GM21737 (cell line): Measurements from ENCODE around the gene ALOX12B.
"Not testable (repeated sequence)": the region's sequence is repeated elsewhere in the genome, so short reads cannot be mapped to it uniquely, and the experiment has no call there.

Experiments
- ATAC-seq: cut with Tn5 transposase; IDR thresholded peaks from one replicate; pipeline ENCODE4 v1.9.1; 2021; ENCODE audit warnings: mild to moderate bottlenecking, moderate library complexity; ENCODE audit not compliant: unreplicated experiment

Gene ALOX12B

DNA sequence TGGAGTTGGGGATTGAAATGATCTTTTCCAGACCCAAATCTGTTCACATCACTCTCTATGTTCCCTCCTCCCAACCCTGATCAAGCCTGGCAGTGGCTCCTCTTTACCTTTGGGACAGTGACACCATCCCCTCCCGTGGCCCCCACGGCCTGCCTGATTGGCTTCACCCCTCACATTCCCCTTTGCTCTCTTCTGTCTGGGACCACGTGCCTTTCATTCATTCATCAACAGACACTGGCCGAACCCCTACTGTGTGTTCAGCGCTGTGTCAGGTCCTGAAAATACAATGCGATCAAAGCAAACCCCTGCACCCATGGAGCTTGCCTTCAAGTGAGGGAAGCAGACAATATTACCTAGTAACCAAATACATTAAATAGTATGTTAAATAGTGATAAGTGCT lies 2.2 kb upstream of the ALOX12B start:
- ATAC-seq = no peak

DNA sequence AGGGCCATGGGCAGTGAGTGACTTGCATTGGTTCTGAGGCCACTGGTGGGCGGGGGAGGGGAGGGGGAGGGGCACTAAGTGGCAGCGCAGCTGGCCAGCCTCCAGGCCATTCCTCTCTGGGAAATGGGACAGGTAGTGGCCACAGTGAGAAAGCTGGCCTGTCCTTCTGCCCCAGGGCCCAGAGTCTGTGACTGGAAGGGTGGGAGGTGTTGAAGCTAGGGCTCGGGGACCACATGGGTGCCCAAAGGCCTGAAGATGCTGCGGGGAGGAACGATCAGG lies 375 bp upstream of the ALOX12B start:
- no peak for ATAC-seq

DNA sequence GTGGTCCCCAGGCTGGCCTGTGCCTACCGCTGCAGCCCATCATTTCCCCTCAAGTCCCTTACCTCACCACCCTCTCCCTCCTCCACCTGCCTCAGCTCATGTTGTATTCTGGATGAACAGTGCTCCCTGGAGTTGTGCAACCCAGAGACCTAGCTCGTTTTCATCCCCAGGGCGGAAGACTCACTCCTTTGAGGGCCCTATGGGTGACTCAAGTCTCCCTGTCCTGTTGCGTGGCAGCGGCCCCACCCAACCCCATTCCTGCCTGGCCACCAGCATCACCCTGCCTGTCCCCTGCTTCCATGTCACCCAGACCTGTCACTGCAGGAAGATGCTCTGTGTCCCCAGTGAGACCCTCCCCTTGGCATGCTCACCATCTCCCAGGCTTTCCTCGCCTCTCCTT lies 3.3 kb downstream of the ALOX12B start:
- ATAC-seq = no peak

DNA sequence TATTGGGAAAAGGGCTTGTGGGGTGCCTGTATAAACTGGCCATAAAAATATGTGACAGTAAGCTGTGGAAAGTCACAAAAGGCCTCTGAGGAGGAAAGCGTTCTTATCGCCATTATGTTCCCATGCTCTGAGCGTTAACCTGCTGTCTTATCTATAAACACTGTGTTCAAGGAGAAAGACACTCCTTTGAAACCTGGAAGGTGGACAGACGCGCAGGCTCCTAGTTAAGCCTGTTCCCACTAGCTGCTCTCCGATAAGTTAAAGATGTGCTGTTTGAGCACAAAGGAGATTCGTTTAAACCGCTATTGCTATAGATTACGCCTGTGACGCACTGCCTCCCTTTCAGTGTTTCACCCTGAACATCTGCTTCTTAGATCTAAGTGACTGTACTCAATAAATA lies 5.2 kb downstream of the ALOX12B start:
- no peak for ATAC-seq

DNA sequence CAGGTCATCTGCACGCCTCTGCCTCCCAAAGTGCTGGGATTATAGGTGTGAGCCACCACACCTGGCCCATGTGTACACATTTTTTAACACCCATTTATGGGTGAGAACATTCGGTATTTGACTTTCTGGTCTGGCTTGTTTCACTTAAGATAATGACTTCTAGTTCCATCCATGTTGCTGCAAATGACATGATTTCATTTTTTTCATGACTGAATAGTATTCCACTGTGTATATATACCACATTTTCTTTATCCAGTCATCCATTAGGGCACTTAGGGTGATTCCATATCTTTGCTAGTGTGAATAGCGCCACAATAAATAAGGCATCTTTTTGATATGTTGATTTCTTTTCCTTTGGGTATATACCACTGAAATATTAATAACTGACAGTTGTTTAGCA lies 5.6 kb downstream of the ALOX12B start:
- ATAC-seq = no peak

DNA sequence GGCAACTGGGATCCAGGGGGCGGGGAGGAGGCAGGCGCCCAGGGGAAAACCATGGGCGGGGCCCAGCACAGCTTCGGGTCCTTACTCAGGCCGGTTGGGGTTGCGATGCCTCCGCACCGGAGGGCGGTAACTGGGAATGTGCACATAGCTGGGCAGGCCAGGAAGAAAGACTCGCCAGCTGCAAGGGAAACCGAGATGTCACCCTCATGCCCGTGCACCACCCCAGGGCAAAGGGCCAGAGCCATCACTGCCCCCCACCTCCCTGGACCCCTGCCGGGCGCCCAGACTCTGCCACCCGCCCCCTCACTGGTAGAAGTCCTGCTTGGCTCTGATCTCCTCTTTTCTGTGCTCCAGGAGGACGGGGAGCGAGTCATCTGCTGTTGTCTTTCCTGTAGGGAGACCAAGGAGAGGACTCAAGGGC lies 6.7 kb downstream of the ALOX12B start:
- ATAC-seq = no peak

DNA sequence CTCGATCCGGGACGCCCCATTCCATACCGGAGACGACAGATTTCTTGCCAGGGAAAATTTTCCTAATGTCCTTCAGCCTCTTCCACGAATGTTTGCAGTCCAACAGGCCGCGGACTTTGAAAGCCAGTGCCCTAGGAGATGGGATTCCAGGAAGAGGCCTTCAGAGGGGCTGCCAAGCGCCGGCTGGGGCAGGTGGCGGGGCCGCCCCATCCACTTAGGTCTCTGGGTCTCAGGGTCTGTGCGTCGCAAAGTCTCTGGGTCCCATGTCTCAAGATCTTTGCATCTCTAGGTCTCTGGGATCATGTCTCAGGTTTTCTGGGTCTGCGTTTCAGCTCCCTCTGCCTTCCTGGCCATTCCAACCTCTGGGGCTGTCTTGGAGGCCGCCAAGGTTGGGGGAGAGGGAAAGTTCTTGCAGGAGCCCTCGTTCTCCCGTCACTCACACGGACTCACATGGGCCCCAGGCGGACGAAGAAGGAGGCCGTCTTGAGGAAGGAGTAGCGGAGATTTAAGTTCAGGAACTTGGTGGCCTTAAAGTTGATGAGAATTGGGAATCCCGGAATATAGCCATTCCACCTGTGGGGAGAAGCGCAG lies 7.2 kb downstream of the ALOX12B start:
- no peak for ATAC-seq

DNA sequence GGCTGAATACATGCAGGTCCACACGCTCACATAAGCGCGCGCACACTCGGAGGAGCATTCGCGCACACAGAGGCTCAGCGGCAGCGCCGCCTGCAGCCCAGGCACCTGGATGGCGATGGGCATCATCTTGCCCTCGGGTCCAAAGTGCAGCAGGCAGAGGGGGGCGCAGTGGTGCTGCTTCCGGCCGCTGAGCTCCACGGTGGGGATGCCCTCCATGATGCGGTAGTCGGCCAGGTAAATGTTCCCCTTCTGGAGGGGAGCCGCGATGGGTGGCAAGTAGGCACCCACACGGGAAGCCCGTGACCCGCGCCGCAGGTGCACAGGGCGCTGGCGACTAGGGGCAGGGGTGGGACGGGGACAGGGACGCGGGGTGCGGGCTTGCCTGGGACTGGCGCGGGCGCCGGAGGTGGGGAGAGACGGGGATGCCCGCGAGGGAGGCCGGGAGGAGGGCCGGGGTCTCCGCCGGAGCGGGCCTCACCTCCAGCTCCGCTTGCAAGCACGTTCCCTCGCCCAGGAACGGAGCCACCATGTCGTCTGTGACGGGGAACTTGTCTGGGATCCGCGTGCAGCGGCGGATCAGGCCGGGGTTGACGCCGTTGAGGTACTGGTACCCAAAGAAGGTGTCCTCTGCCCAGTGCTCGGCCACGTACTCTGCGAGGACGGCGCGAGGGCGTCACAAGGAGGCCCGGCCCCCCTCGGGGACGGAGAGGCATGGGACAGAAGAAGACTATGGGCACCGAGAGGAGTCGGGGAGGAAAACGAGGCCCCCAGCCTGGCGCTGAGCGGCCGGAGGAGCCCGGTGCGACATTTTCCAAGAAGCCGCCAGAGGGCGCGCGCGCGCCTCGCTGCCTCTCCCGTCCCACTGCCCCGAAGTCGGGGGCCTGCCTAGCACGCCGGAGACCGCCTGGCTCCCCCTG lies 8.0 kb downstream of the ALOX12B start:
- ATAC-seq = peak; percentile 64

DNA sequence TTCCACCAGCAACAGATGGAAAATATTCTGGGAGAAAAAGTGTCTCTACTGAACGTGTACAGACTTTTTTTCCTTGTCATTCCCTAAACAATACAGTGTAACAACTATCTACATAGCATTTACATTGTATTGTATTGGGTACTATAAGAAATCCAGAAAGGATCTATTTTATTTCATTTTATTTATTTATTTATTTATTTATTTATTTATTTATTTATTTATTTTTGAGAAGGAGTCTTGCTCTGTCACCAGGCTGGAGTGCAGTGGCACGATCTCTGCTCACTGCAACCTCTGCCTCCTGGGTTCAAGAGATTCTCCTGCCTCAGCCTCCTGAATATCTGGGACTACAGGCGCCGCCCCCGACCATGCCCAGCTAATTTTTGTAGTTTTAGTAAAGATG lies 9.6 kb downstream of the ALOX12B start:
- ATAC-seq = not testable (repeated sequence)

DNA sequence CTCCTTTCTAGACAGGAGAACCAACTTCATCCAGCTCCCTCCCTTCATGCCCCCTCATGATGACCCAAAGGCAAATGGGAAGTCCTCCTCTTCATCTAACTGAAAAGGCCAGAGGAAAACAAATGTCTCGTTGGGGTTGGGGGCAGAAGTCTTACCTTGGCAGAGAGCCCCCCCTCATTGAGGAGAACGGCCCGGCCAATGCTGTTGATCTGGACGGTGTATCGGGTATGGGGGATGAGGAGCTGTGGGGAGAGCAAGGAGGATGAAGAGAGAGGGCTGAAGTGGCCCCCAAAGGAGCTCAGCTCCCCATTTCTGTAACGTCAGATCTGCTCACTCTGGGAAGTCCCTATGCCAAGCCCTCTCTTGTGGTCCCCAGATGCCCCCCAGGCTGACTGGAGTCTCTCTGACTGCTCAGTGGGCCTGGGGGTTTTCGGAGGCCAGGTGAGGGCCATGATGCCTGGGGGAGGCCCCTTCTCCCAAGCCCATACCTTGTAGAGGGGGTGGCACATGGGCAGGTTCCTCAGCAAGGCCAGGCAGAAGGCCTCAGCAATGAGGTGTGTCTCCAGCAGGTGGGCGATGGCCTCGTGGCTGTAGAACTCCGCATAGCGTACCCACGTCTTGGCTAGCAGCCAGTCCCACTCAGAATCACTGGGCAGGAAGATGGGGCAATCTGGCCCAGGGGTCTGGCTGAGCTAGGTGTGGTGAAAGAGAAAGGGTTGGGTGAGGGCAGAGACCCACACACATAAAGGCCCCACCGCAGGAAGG lies 10.8 kb downstream of the ALOX12B start:
- no peak for ATAC-seq

DNA sequence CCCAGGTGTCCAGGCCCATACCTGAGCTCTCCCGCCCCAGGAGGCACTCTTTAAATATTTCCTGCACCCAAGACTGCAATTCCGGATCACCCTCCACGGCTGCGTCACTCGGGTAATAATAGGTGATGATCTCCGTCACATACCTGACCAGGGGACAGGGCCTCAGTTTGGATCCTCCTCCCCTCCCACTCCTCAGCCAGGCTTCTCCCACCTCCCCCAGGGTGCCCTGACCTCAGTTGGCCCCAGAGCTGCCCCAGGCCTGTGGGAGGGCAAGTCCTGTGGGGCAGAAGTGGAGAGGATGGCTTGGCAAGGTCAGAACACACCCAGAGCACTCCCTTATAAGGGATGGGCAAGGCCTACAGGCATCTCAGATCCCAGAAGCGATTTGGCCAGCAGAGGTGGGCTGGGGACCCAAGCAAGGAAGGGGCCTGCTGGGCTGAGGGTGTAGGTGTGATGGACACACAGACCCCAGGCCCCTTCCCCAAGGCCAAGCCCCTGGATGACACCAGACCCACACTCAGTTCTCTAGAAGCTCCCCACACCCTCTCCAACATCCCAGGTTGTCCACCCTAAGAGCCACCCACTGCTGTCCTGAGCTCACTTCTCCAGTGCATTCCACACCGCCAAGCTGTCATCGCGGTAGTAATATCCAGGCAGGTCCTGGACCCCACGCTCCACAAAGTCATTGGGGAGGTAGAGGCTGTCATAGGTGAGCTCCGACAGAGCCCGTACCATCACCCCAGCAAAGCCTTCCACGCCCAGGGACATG lies 11.8 kb downstream of the ALOX12B start:
- no peak for ATAC-seq

DNA sequence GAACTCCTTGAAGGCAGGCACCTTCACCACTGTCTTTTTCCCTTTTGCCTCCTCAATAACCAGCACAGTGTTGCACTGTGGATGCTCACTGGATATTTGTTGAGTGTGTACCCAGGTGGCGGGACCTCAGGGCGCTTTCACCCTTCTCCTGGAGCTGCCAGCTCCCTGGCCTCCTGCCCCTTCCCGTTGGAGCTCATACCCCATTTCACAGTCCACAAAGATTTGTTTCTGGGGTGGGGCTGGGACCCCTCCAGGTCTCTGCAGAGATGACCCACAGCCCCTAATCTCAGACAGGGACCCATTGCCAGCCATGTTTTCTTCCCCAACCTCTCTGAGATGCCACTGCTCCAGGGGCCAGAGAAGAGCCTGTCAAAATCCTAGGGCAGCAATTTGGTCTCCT lies 12.4 kb downstream of the ALOX12B start:
- ATAC-seq = no peak

DNA sequence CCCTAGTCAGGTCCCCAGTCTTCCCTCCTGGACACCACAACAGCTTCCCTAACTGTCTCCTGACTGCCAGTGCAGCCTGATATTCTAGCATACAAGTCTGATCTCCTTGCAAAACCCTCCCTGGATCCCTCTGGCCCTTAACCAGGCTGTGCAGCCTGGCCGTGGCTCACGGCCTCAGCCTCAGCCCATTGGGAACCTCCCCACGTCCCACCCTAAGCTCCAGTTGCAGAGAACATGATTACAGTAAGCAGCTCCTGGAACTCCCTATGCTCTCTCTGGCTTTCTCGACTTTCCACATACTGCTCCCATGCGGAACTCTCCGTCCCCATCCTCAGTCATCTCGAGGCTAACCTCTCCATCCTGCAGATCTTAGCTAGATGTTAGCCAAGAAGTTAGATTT lies 13.0 kb downstream of the ALOX12B start:
- no peak for ATAC-seq

DNA sequence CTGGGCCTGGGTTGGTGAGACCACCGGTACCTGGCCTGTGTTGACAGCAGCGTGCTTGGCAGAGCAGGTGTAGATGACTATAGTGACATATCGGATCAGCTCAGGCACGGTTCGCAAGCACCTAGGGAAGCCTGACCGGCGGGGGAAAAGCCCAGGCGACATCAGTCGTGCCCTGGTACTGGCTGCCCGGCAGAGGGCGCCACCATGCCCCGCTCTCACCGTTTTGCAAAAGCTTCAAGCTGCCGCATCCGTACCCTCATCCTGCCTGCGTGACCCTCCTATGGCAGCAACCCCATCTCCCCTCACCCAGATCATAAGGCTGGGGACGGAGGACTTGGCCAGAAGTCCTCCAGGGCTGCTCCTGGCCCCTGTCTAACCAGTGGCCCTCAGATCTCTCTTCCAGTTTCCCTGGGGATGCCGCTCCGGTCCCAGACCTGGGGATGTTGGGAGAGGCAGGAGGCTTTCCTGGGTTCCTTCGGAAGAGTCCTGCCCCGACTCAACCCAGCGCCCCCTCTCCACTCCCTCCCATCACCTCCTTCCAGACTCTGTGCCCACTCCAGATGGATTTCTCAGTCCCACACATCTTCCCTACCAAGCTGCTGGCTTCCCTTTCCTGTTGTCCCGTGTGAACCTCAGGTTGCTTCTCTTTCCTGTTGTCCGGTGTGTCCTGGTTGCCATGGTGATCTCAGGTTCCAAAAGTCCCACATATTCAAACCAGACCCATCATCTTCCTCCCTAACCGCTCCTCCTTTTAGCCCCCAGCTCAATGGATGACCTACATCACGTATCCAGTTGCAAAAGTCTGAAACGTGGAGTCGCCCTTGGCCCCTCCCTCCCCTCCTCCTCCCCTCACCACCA lies 13.7 kb downstream of the ALOX12B start:
- ATAC-seq = no peak

DNA sequence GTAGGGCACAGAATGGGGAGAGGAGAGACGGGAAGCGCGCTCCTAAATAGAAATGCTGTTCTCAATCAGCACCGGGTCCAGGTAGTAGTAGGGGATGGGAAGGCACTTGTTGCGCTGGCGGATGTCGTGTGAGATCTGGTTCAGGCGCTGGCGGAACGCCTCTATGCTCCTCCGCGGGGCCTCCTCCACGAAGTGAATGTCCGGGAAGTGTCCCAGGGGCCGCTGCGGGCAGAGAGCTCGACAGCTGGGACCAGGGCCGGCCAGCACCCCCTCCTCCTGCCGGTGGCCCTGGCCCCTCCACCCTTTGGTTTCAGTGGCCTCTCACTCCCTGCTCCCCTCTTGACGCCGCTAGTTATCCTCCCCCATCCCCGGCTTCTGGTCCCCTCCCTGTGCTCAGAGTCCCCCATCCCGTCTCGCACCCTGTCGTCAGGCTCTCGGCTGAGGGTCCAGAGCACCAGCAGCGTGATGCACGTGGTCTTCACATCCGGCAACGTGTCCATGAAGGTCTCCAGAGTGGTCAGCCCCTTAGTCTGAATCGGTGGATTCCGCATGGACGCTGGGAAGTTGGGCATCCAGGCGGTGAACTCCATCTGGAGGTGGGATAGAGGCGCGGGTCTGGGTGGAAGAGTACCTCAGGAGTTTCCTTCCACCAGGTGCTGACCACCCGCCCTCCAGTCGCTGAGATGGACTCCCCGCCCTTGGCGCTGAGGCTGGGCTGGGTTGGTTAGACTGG lies 14.6 kb downstream of the ALOX12B start:
- no peak for ATAC-seq

DNA sequence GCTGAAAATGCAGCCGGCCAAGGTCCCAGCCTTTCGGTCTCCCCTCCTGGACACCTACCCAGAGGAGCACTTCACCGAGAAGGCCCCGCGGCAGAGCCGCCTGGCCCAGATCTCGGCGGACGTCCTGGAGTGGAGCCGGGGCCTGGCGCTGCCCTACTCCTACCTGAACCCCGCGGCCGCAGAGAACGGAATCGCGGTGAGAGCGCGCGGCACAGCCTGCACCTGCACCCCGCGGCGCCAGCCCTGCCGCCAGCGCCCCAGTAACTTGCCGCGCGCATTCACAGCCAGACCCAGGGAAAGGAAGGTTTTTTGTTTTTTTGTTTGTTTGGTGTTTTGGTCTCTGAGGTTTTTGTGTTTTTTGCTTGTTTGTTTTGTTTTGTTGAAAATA lies 15.2 kb downstream of the ALOX12B start:
- ATAC-seq = no peak

DNA sequence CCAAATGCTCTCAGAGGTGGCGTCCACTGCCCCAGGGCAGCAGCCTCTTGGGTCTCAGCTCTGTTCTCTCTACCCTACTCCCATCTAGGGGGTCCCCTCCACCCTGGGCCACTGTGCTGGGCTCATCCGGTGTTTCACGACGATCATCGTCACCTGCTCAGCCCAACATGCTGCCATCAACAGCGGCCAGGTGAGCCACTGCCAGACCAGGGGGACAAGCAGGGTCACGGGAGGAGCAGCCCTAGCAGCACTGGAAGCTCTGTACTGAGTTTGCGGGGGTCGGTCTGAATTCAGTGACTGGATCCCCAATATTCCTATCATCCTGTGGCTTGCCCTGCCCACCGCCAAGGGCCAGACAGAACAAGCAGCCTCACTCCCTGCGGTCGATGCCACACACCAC lies 16.0 kb downstream of the ALOX12B start:
- ATAC-seq = no peak

DNA sequence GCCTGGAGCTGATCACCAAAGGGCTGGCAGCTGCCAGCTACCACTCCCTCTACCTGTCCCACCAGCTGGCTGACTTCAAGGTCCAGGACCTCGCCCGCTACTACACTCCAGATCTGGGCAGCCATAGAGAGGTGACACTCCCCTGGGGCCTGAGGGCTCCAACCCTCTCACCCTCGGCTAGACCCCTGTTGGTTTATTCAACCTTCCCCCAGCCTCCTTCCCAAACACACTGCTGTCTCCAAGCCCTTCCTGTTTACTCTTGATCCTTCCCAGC lies 18.0 kb downstream of the ALOX12B start:
- ATAC-seq = no peak

DNA sequence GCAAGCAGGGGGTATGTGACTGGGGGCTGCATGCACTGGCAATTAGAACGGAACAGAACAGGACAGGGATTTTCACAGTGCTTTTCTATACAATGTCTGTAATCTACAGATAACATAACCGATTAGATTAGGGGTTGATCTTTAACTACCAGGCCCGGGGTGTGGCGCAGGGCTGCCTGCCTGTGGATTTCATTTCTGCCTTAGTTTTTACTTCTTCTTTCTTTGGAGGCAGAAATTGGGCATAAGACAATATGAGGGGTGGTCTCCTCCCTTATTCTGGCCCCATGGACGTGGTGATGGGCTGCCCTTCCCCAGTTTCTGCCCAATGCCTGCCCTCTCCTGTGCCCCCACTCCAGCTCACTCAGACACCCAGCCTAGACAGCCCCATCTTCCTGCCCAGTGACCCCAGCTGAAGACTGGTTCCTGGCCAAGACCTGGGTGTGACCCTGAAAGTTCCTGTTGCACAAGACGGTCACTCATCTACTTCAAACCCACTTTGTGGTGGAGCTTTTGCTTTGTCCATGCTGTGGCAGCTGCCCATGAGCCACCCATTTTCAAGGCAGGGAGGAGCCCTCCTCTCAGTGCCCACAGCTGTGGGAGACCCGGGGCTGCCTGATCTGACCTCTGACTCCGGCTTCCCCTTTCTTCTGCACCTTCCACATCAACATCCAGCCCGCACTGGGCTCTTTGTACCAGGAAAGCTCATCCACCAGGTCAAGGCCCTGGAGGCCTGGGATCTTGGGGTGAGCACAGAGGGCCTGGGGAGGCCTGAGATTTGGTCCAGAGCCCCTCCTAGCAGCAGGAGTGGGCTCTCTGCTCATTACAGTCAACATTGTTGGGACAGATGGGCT lies 18.6 kb downstream of the ALOX12B start:
- ATAC-seq = no peak
